OCI-LY3 (cell line): ENCODE measurements around the gene USP20.

ENCODE experiments used
- H2AFZ ChIP-seq: fragments of 200-600, 300-600 bp; shearing (Covaris generic); 2 replicates; pipeline ENCODE4 v1.6.0; 2014; ENCODE audit warnings: antibody characterized with exemption, low read depth, low read length
- H3K27ac ChIP-seq: fragments of 200-600, 300-600 bp; sonication (generic); 2 replicates; pipeline ENCODE4 v1.5.1; 2014; ENCODE audit warnings: mild to moderate bottlenecking, low read length, moderate library complexity, mixed read lengths
- H3K27me3 ChIP-seq: fragments of 200-600, 300-600 bp; sonication (generic); 2 replicates; pipeline ENCODE4 v1.6.1; 2014; ENCODE audit warnings: low read depth, low read length, mixed read lengths
- H3K36me3 ChIP-seq: fragments of 200-600, 300-600 bp; sonication (generic); replicated peaks from 2 replicates; pipeline ENCODE3; 2014; ENCODE audit warnings: low read depth, low read length, mixed read lengths
- H3K4me1 ChIP-seq: fragments of 300-600, 200-600 bp; sonication (generic); 2 replicates; pipeline ENCODE4 v1.6.1; 2014; ENCODE audit warnings: low read length, mixed read lengths
- H3K4me2 ChIP-seq: fragments of 200-600, 300-600 bp; sonication (generic); 2 replicates; pipeline ENCODE4 v1.6.1; 2014; ENCODE audit warnings: low read length, mixed read lengths
- H3K4me3 ChIP-seq: fragments of 300-600, 200-600 bp; sonication (generic); 2 replicates; pipeline ENCODE4 v1.5.1; 2014; ENCODE audit warnings: antibody characterized with exemption, mild to moderate bottlenecking, low read length, moderate library complexity
- H3K79me2 ChIP-seq: fragments of 300-600, 200-600 bp; shearing (Covaris generic); 2 replicates; pipeline ENCODE4 v1.6.1; 2014; ENCODE audit warnings: mild to moderate bottlenecking, low read length, mixed read lengths
- H3K9ac ChIP-seq: fragments of 300-600, 200-600 bp; shearing (Covaris generic); 2 replicates; pipeline ENCODE4 v1.6.0; 2014; ENCODE audit warnings: mild to moderate bottlenecking, low read length, moderate library complexity
- H3K9me3 ChIP-seq: fragments of 200-600, 300-600 bp; shearing (Covaris generic); 2 replicates; pipeline ENCODE4 v1.6.1; 2014; ENCODE audit warnings: low read length, mixed read lengths; ENCODE audit not compliant: insufficient read depth
- H4K20me1 ChIP-seq: fragments of 200-600, 300-600 bp; sonication (generic); 2 replicates; pipeline ENCODE4 v1.6.1; 2016; ENCODE audit warnings: low read length, mixed read lengths; ENCODE audit not compliant: insufficient read depth
- CTCF ChIP-seq: fragments of 200-600, 300-600 bp; sonication (generic); IDR thresholded peaks from 2 replicates; pipeline ENCODE4 v1.5.1; 2014; ENCODE audit warnings: antibody characterized with exemption, low read length, low read depth
- EZH2phosphoT487 ChIP-seq: fragments of 200-600 bp; shearing (Covaris generic); IDR thresholded peaks from 2 replicates; pipeline ENCODE4 v1.6.1; 2018; ENCODE audit warnings: antibody characterized with exemption, mixed run types, low read depth

The USP20 gene

GRCh38 chr9:129854588-129855110, 19.4 kb downstream of the USP20 start:
- Histone ChIP-seq H3K79me2 (no peaks in the 10 kb centered on the region), H2AFZ (no peak overlapping the region), H4K20me1 (no peaks in the 10 kb centered on the region), H3K4me3 (no peak overlapping the region), H3K4me1 (no peaks in the 10 kb centered on the region), H3K27ac (no peak overlapping the region), H3K27me3 (no peaks in the 10 kb centered on the region), H3K36me3 (no peaks in the 10 kb centered on the region), H3K9ac (no peak overlapping the region), H3K9me3 (no peaks in the 10 kb centered on the region), H3K4me2 (no peak overlapping the region)
- TF ChIP-seq CTCF: no peak

GRCh38 chr9:129857207-129857606, 21.9 kb downstream of the USP20 start:
- Histone ChIP-seq H3K36me3 (peaks cover 3% of the 10 kb centered on the region), H2AFZ (no peak overlapping the region), H3K4me1 (no peaks in the 10 kb centered on the region), H3K4me2 (no peak overlapping the region), H3K4me3 (no peak overlapping the region), H3K79me2 (no peaks in the 10 kb centered on the region), H4K20me1 (no peaks in the 10 kb centered on the region), H3K9ac (no peak overlapping the region), H3K9me3 (no peaks in the 10 kb centered on the region), H3K27me3 (no peaks in the 10 kb centered on the region), H3K27ac (no peak overlapping the region)
- TF ChIP-seq CTCF (no peak), EZH2phosphoT487 (no peak)

- H2AFZ ChIP-seq: no peak overlapping the region
- H3K4me3 ChIP-seq: no peak overlapping the region
- H3K9me3 ChIP-seq: no peaks in the 10 kb centered on the region
- no peak overlapping the region for H3K9ac ChIP-seq
- no peaks in the 10 kb centered on the region for H3K79me2 ChIP-seq
- no peak overlapping the region for H3K27ac ChIP-seq
- no peaks in the 10 kb centered on the region for H4K20me1 ChIP-seq
- no peak overlapping the region for H3K4me2 ChIP-seq
- H3K4me1 ChIP-seq: no peaks in the 10 kb centered on the region
- H3K36me3 ChIP-seq: peaks cover 3% of the 10 kb centered on the region
- no peaks in the 10 kb centered on the region for H3K27me3 ChIP-seq
- TF ChIP-seq CTCF (no peak), EZH2phosphoT487 (no peak)
These were observed 23.1 kb downstream of the USP20 start for GRCh38 chr9:129858167-129858962.

- Histone ChIP-seq H3K4me3 (no peak overlapping the region), H3K27me3 (no peaks in the 10 kb centered on the region), H3K79me2 (no peaks in the 10 kb centered on the region), H3K27ac (no peak overlapping the region), H3K9me3 (no peaks in the 10 kb centered on the region), H3K36me3 (peaks cover 3% of the 10 kb centered on the region), H4K20me1 (no peaks in the 10 kb centered on the region), H3K9ac (no peak overlapping the region), H3K4me1 (no peaks in the 10 kb centered on the region), H2AFZ (no peak overlapping the region), H3K4me2 (no peak overlapping the region)
- TF ChIP-seq CTCF (no peak), EZH2phosphoT487 (no peak)
These were observed 25.6 kb downstream of the USP20 start for GRCh38 chr9:129860653-129861446.
